Measurements from ENCODE around the gene RPL10A.

GRCh38 chr6:35470663-35471120 is 2.5 kb downstream of the RPL10A start:
- TF ChIP-seq CTCF (IDR thresholded peaks at IDR 0.05; ENCODE audit: low read length), result no peak
- TF ChIP-seq EZH2 (IDR thresholded peaks at IDR 0.05; ENCODE audit: borderline replicate concordance, low read length), result no peak

All from OCI-LY1 (cell line).